HepG2 (cell line): ENCODE measurements around the gene EDEM1. TPM values are rescaled to one million over a fixed set of nuclear protein-coding genes. Genes with fewer than 3 reads are reported as not detected.

ENCODE experiments used
- DDIT3 ChIP-seq: sonication (generic); formaldehyde crosslinking; IDR thresholded peaks from 2 replicates; pipeline ENCODE4 v1.4.0; 2020; ENCODE audit warnings: mild to moderate bottlenecking, missing genetic modification reagents
- DRAP1 ChIP-seq: IDR thresholded peaks from 2 replicates; pipeline ENCODE4 v1.6.1; 2016; ENCODE audit warnings: missing genetic modification reagents, missing compliant biosample characterization
- EP300 ChIP-seq, 3 experiments: sonication (generic) in 1 of 3; formaldehyde crosslinking in 1 of 3; IDR thresholded peaks; 2 replicates each; pipeline versions ENCODE4 v1.5.1 to v1.6.1; 2011 to 2020; ENCODE audit warnings: low read depth in 2 of 3, low read length in 2 of 3, borderline replicate concordance in 1 of 3, improper control_type of control experiment in 1 of 3, mild to moderate bottlenecking in 1 of 3, missing genetic modification reagents in 1 of 3, moderate library complexity in 1 of 3
- FIP1L1 ChIP-seq: fragments of 200-400 bp; formaldehyde crosslinking; IDR thresholded peaks from 2 replicates; pipeline ENCODE4 v1.6.1; 2018; ENCODE audit warnings: low read depth, mild to moderate bottlenecking, low read length, moderate library complexity, borderline replicate concordance; ENCODE audit not compliant: insufficient read depth
- FOXC1 ChIP-seq: sonication (generic); formaldehyde crosslinking; IDR thresholded peaks from 2 replicates; pipeline ENCODE4 v1.8.0; 2022; ENCODE audit warnings: mild to moderate bottlenecking, missing genetic modification reagents, borderline replicate concordance
- GABPA ChIP-seq, 2 experiments: IDR thresholded peaks; 2 replicates each; pipeline ENCODE4 v1.6.1; 2011 to 2016; ENCODE audit warnings: low read depth in 2 of 2, low read length in 1 of 2, missing biosample characterization in 1 of 2, missing genetic modification characterization in 1 of 2
- GATAD2A ChIP-seq: IDR thresholded peaks from 2 replicates; pipeline ENCODE4 v1.6.1; 2016
- HMG20A ChIP-seq: IDR thresholded peaks from 2 replicates; pipeline ENCODE4 v1.6.1; 2016; ENCODE audit warnings: borderline replicate concordance
- HOXA5 ChIP-seq: sonication (generic); formaldehyde crosslinking; IDR thresholded peaks from 2 replicates; pipeline ENCODE4 v1.4.0; 2020; ENCODE audit warnings: missing genetic modification reagents
- MED1 ChIP-seq: sonication (generic); formaldehyde crosslinking; IDR thresholded peaks from 2 replicates; pipeline ENCODE4 v1.4.0; 2020; ENCODE audit warnings: missing genetic modification reagents
- MIER2 ChIP-seq: IDR thresholded peaks from 2 replicates; pipeline ENCODE4 v1.6.1; 2016; ENCODE audit warnings: missing biosample characterization, missing genetic modification reagents
- POLR2AphosphoS2 ChIP-seq: IDR thresholded peaks from 2 replicates; pipeline ENCODE4 v1.6.1; 2011; ENCODE audit warnings: low read depth, low read length, improper control_type of control experiment
- RAD21 ChIP-seq: fragments of 450-650 bp; formaldehyde crosslinking; IDR thresholded peaks from 2 replicates; pipeline ENCODE4 v1.5.0; 2020; ENCODE audit warnings: mild to moderate bottlenecking
- SAP130 ChIP-seq: IDR thresholded peaks from 2 replicates; pipeline ENCODE4 v1.6.1; 2016; ENCODE audit warnings: low read depth
- SIX1 ChIP-seq: sonication (generic); formaldehyde crosslinking; IDR thresholded peaks from 2 replicates; pipeline ENCODE4 v1.4.0; 2020; ENCODE audit warnings: missing genetic modification reagents, borderline replicate concordance
- SP5 ChIP-seq: IDR thresholded peaks from 2 replicates; pipeline ENCODE4 v1.6.1; 2016; ENCODE audit warnings: low read depth, borderline replicate concordance
- SPEN ChIP-seq: sonication (generic); formaldehyde crosslinking; IDR thresholded peaks from 2 replicates; pipeline ENCODE4 v1.5.1; 2020; ENCODE audit warnings: low read depth, mild to moderate bottlenecking, missing genetic modification reagents
- SRY ChIP-seq: sonication (generic); formaldehyde crosslinking; IDR thresholded peaks from 2 replicates; pipeline ENCODE4 v1.8.0; 2022; ENCODE audit warnings: mild to moderate bottlenecking, missing genetic modification reagents
- TFE3 ChIP-seq: IDR thresholded peaks from 2 replicates; pipeline ENCODE4 v1.6.1; 2016
- ZBTB37 ChIP-seq: sonication (generic); formaldehyde crosslinking; IDR thresholded peaks from 2 replicates; pipeline ENCODE4 v1.4.0; 2020; ENCODE audit warnings: mild to moderate bottlenecking, missing genetic modification reagents
- ZFP90 ChIP-seq: sonication (generic); formaldehyde crosslinking; IDR thresholded peaks from 2 replicates; pipeline ENCODE4 v1.8.0; 2022; ENCODE audit warnings: missing genetic modification reagents, mild to moderate bottlenecking, inconsistent platforms, borderline replicate concordance
- ZNF773 ChIP-seq: sonication (generic); formaldehyde crosslinking; IDR thresholded peaks from 2 replicates; pipeline ENCODE4 v1.4.0; 2020; ENCODE audit warnings: missing genetic modification reagents, borderline replicate concordance
- ZSCAN5A ChIP-seq: sonication (generic); formaldehyde crosslinking; IDR thresholded peaks from 2 replicates; pipeline ENCODE4 v1.8.0; 2022; ENCODE audit warnings: mild to moderate bottlenecking, missing genetic modification reagents, borderline replicate concordance
- ZZZ3 ChIP-seq: sonication (generic); formaldehyde crosslinking; IDR thresholded peaks from 2 replicates; pipeline ENCODE4 v1.4.0; 2020; ENCODE audit warnings: missing genetic modification reagents, mild to moderate bottlenecking, borderline replicate concordance
- polyA plus RNA-seq, 8 experiments: library from polyadenylated mRNA; depleted of rRNA in 3 of 8; stranded (reverse) in 7 of 8; unstranded in 1 of 8; fragments of >200 nt; fragmentation: Illumina TruSeq in 4 of 8; extraction: Trizol in 4 of 8; gene quantifications; 2 replicates each; pipeline versions ENCODE4 v1.2.1 to v1.2.3, GENCODE V29; 2011 to 2016; ENCODE audit warnings: low read depth in 4 of 8, missing spikeins in 1 of 8, mixed read lengths in 1 of 8; ENCODE audit not compliant: insufficient read depth in 1 of 8
- total RNA-seq, 5 experiments: library from RNA; depleted of rRNA; stranded (reverse); fragments of >200 nt; fragmentation: Illumina TruSeq; extraction: Trizol; gene quantifications; 2 replicates each; pipeline ENCODE4 v1.2.3, GENCODE V29; 2016; ENCODE audit warnings: low read depth in 1 of 5
- TF ChIP-seq, protein P1 (sequence below): sonication (generic); formaldehyde crosslinking; IDR thresholded peaks from 2 replicates; pipeline ENCODE4 v1.8.1; 2023; ENCODE audit warnings: missing genetic modification reagents, mild to moderate bottlenecking, borderline replicate concordance

Gene EDEM1
- total and polyA plus RNA-seq, 2 of the 13 experiments (the other 11 are each of a cell fraction or from before 2014, with no cell fraction given), result 13.8 to 25.8 TPM

- no peak for TF ChIP-seq GABPA (IDR thresholded peaks at IDR 0.05; ENCODE audit: low read depth, low read length)
- peak; percentile 44; the same call in 1 of the 2 replicates for TF ChIP-seq GABPA (CRISPR knock-in tag; IDR thresholded peaks at IDR 0.05; ENCODE audit: low read depth)
- no peak for TF ChIP-seq MIER2 (CRISPR knock-in tag)
- no peak for TF ChIP-seq ZBTB37 (CRISPR knock-in tag)
- no peak for TF ChIP-seq ZFP90
- TF ChIP-seq SIX1, result no peak
- TF ChIP-seq FOXC1 (CRISPR knock-in tag), result no peak
- no peak for TF ChIP-seq ZZZ3 (CRISPR knock-in tag)
- no peak for TF ChIP-seq ZSCAN5A (CRISPR knock-in tag)
- no peak for TF ChIP-seq ZNF773 (CRISPR knock-in tag)
- TF ChIP-seq FIP1L1, result no peak
- peak; percentile 55 for TF ChIP-seq GATAD2A (CRISPR knock-in tag)
- TF ChIP-seq SPEN (CRISPR knock-in tag), result no peak
- TF ChIP-seq TFE3 (CRISPR knock-in tag), result peak; percentile 78; the same call in 1 of the 2 replicates
- TF ChIP-seq, protein P1, sequence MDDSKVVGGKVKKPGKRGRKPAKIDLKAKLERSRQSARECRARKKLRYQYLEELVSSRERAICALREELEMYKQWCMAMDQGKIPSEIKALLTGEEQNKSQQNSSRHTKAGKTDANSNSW (CRISPR knock-in tag), result no peak
- TF ChIP-seq HOXA5, result no peak
- TF ChIP-seq HMG20A, result no peak; the same call in 1 of the 2 replicates
- TF ChIP-seq SAP130 (CRISPR knock-in tag), result peak; percentile 45; the same call in 1 of the 2 replicates
- TF ChIP-seq DRAP1 (CRISPR knock-in tag), result no peak
- TF ChIP-seq EP300 (IDR thresholded peaks at IDR 0.05; ENCODE audit: low read depth in 2 of 2, low read length in 2 of 2), result peak in 1 of 2 experiments; percentile 8; a peak in 1 of 4 replicates
- TF ChIP-seq EP300 (CRISPR knock-in tag; IDR thresholded peaks at IDR 0.05; ENCODE audit: borderline replicate concordance), result no peak
- TF ChIP-seq SP5 (CRISPR knock-in tag), result no peak
- TF ChIP-seq RAD21 (CRISPR knock-in tag), result no peak
- TF ChIP-seq MED1, result no peak
- peak; percentile 84; the same call in 1 of the 2 replicates for TF ChIP-seq POLR2AphosphoS2
- no peak for TF ChIP-seq SRY
- no peak for TF ChIP-seq DDIT3 (CRISPR knock-in tag)
Measured at GRCh38 chr3:5194801-5195509, 7.4 kb downstream of the EDEM1 start (continued).
